Activated naive CD4-positive, alpha-beta T cell treated with anti-CD3 and anti-CD28 coated beads for 36 hours (primary cell): ENCODE measurements around the gene SLC13A4. TPM values are rescaled to one million over a fixed set of nuclear protein-coding genes. Genes with fewer than 3 reads are reported as not detected.

Source experiments
- CTCF ChIA-PET: fragments of 350-600 bp; sonication (Branson Sonifier 250); formaldehyde crosslinking; loops from one replicate; lab custom pipeline; 2021; ENCODE audit warnings: antibody characterized with exemption; lab: Charles Lee
- DNase-seq: peaks from one replicate; pipeline ENCODE4 v3.0.0-alpha.2; 2020
- H3K27ac Mint-ChIP-seq: one replicate; pipeline ENCODE4 v1.8.0; 2021; ENCODE audit warnings: mild to moderate bottlenecking, mixed read lengths
- H3K27me3 Mint-ChIP-seq: one replicate; pipeline ENCODE4 v1.8.0; 2021; ENCODE audit warnings: low read depth, mixed read lengths
- H3K36me3 Mint-ChIP-seq: one replicate; pipeline ENCODE4 v1.8.0; 2021; ENCODE audit warnings: low read depth, mixed read lengths
- H3K4me1 Mint-ChIP-seq: one replicate; pipeline ENCODE4 v1.8.0; 2021; ENCODE audit warnings: low read depth, mixed read lengths
- H3K4me3 Mint-ChIP-seq: one replicate; pipeline ENCODE4 v1.8.0; 2021; ENCODE audit warnings: mild to moderate bottlenecking, moderate library complexity, mixed read lengths
- H3K9me3 Mint-ChIP-seq: one replicate; pipeline ENCODE4 v1.8.0; 2021; ENCODE audit warnings: mixed read lengths
- intact Hi-C: fragments of 100-400 bp; cut with micrococcal nuclease; formaldehyde crosslinking; loops from one replicate; pipeline ENCODE4 v1.15.1; 2023
- total RNA-seq, 2 experiments: library from RNA; stranded (reverse); gene quantifications; one replicate each; pipeline ENCODE4 v1.2.3, GENCODE V29; 2021

The SLC13A4 gene
- total RNA-seq, 2 experiments from 2014 or later, result not detected

- Mint-ChIP-seq H3K27me3 (peaks cover 7% of the 10 kb centered on the region), H3K4me3 (no peak overlapping the region), H3K4me1 (no peaks in the 10 kb centered on the region), H3K27ac (no peak overlapping the region), H3K36me3 (no peaks in the 10 kb centered on the region), H3K9me3 (no peaks in the 10 kb centered on the region)
- intact Hi-C loops, result loop anchor here (5.0 kb wide), 1 partner anchor 432 kb away; no protein-coding TSS in a partner anchor
- DNase-seq, result no peak
- CTCF ChIA-PET, result interaction anchor here (1.6 kb wide), 1 partner anchor 9 kb away, joined by 4 read pairs; no protein-coding TSS in a partner anchor
Observed at GRCh38 chr7:135714534-135715009, 13.4 kb downstream of the SLC13A4 start.

GRCh38 chr7:135713836-135714470 lies 14.0 kb downstream of the SLC13A4 start:
- CTCF ChIA-PET, result interaction anchor here (1.5 to 1.6 kb wide), 2 partner anchors 9 to 38 kb away, joined by 4 to 5 read pairs; no protein-coding TSS in a partner anchor
- Mint-ChIP-seq H3K27me3 (peaks cover 7% of the 10 kb centered on the region), H3K36me3 (no peaks in the 10 kb centered on the region), H3K4me3 (no peak overlapping the region), H3K27ac (no peak overlapping the region), H3K9me3 (no peaks in the 10 kb centered on the region), H3K4me1 (no peaks in the 10 kb centered on the region)
- intact Hi-C loops, result loop anchor here (5.0 kb wide), 1 partner anchor 432 kb away; no protein-coding TSS in a partner anchor
- DNase-seq, result no peak

GRCh38 chr7:135712796-135713195 lies 15.2 kb downstream of the SLC13A4 start:
- Mint-ChIP-seq H3K9me3 (no peaks in the 10 kb centered on the region), H3K4me3 (no peak overlapping the region), H3K36me3 (no peaks in the 10 kb centered on the region), H3K27ac (no peak overlapping the region), H3K4me1 (no peaks in the 10 kb centered on the region), H3K27me3 (peaks cover under 1% of the 10 kb centered on the region)
- intact Hi-C loops, result loop anchor here (5.0 kb wide), 1 partner anchor 430 kb away; no protein-coding TSS in a partner anchor
- CTCF ChIA-PET, result interaction anchor here (0.7 to 2.6 kb wide), 3 partner anchors 12 to 150 kb away, joined by 3 to 10 read pairs (median 5); no protein-coding TSS in a partner anchor
- DNase-seq, result no peak

- intact Hi-C loops, result loop anchor here (5.0 kb wide), 1 partner anchor 430 kb away; no protein-coding TSS in a partner anchor
- H3K4me3 Mint-ChIP-seq, result no peak overlapping the region
- no peak for DNase-seq
- no peaks in the 10 kb centered on the region for H3K9me3 Mint-ChIP-seq
- no peaks in the 10 kb centered on the region for H3K4me1 Mint-ChIP-seq
- CTCF ChIA-PET, result interaction anchor here (0.5 to 2.6 kb wide), 7 partner anchors 10 to 193 kb away, joined by 3 to 10 read pairs (median 5); no protein-coding TSS in a partner anchor
- no peaks in the 10 kb centered on the region for H3K36me3 Mint-ChIP-seq
- no peaks in the 10 kb centered on the region for H3K27me3 Mint-ChIP-seq
- no peak overlapping the region for H3K27ac Mint-ChIP-seq
Observed at GRCh38 chr7:135712182-135712782, 15.7 kb downstream of the SLC13A4 start.

DNA sequence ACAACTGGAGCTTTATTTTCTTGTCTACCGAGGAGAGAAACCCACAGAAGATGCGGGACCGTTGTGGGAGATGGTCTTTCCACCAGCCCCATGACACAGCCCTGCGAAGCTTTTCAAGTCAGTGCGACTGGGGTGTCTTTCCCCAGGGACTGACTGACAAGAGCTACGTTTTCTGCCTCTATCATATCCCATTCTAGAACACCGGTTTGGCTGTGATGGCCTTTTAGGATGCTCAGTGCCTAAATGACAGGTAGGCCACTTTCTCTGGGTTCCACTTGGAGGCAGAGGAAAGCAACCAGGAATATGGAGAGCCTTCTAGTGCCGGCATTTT lies 16.9 kb downstream of the SLC13A4 start:
- Mint-ChIP-seq H3K36me3 (no peaks in the 10 kb centered on the region), H3K4me3 (no peak overlapping the region), H3K27me3 (no peaks in the 10 kb centered on the region), H3K9me3 (no peaks in the 10 kb centered on the region), H3K4me1 (no peaks in the 10 kb centered on the region), H3K27ac (no peak overlapping the region)
- no peak for DNase-seq
- intact Hi-C loops, result loop anchor here (2.0 to 5.0 kb wide), 2 partner anchors 48 to 429 kb away; partner anchors contain the start of gene STMP1
- CTCF ChIA-PET, result interaction anchor here (0.6 to 2.6 kb wide), 9 partner anchors 9 to 373 kb away, joined by 3 to 10 read pairs (median 5); no protein-coding TSS in a partner anchor

GRCh38 chr7:135710417-135711138 lies 17.4 kb downstream of the SLC13A4 start:
- H3K4me3 Mint-ChIP-seq, result no peak overlapping the region
- no peak for DNase-seq
- H3K4me1 Mint-ChIP-seq, result no peaks in the 10 kb centered on the region
- H3K9me3 Mint-ChIP-seq, result no peaks in the 10 kb centered on the region
- CTCF ChIA-PET, result interaction anchor here (0.6 to 2.6 kb wide), 11 partner anchors 9 to 374 kb away, joined by 3 to 10 read pairs (median 4); no protein-coding TSS in a partner anchor
- H3K27ac Mint-ChIP-seq, result no peak overlapping the region
- H3K36me3 Mint-ChIP-seq, result no peaks in the 10 kb centered on the region
- intact Hi-C loops, result loop anchor here (2.0 to 5.0 kb wide), 2 partner anchors 48 to 428 kb away; partner anchors contain the start of gene STMP1
- no peaks in the 10 kb centered on the region for H3K27me3 Mint-ChIP-seq

GRCh38 chr7:135709508-135709907 lies 18.5 kb downstream of the SLC13A4 start:
- no peak overlapping the region for H3K27ac Mint-ChIP-seq
- H3K4me3 Mint-ChIP-seq, result no peak overlapping the region
- no peak for DNase-seq
- H3K36me3 Mint-ChIP-seq, result no peaks in the 10 kb centered on the region
- no peaks in the 10 kb centered on the region for H3K9me3 Mint-ChIP-seq
- H3K4me1 Mint-ChIP-seq, result no peaks in the 10 kb centered on the region
- CTCF ChIA-PET, result interaction anchor here (1.1 to 1.5 kb wide), 2 partner anchors 37 to 173 kb away, joined by 3 to 5 read pairs; no protein-coding TSS in a partner anchor
- intact Hi-C loops, result no loop called here
- no peaks in the 10 kb centered on the region for H3K27me3 Mint-ChIP-seq

GRCh38 chr7:135708041-135708440 lies 19.9 kb downstream of the SLC13A4 start:
- no peaks in the 10 kb centered on the region for H3K9me3 Mint-ChIP-seq
- no peaks in the 10 kb centered on the region for H3K36me3 Mint-ChIP-seq
- CTCF ChIA-PET, result no interaction called here
- intact Hi-C loops, result no loop called here
- DNase-seq, result no peak
- H3K27me3 Mint-ChIP-seq, result no peaks in the 10 kb centered on the region
- no peak overlapping the region for H3K4me3 Mint-ChIP-seq
- H3K27ac Mint-ChIP-seq, result no peak overlapping the region
- H3K4me1 Mint-ChIP-seq, result no peaks in the 10 kb centered on the region

DNA sequence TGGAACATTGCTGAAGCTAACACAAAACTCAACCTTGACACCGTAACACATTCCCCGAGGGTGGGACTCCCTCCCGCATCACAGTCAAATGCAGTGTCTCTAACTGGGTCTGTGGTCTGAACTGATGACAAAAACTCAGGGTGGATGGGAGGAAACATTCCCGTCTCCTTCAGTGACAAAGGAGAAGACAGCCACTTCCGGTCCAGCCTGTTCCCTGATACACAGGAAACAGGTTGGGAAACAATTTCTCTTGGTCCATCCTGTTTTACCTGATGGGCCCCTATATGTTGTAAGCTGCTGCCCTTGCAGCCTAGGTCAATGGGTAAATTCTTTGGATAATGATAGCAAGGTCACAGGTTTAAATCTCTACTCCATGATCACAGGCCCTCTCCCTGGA lies 20.4 kb downstream of the SLC13A4 start:
- no peaks in the 10 kb centered on the region for H3K4me1 Mint-ChIP-seq
- no peak overlapping the region for H3K4me3 Mint-ChIP-seq
- CTCF ChIA-PET, result no interaction called here
- H3K36me3 Mint-ChIP-seq, result no peaks in the 10 kb centered on the region
- H3K27ac Mint-ChIP-seq, result no peak overlapping the region
- H3K9me3 Mint-ChIP-seq, result no peaks in the 10 kb centered on the region
- intact Hi-C loops, result no loop called here
- H3K27me3 Mint-ChIP-seq, result no peaks in the 10 kb centered on the region
- DNase-seq, result no peak

GRCh38 chr7:135706858-135707569 lies 21.0 kb downstream of the SLC13A4 start:
- Mint-ChIP-seq H3K27me3 (no peaks in the 10 kb centered on the region), H3K27ac (no peak overlapping the region), H3K4me3 (no peak overlapping the region), H3K4me1 (no peaks in the 10 kb centered on the region), H3K9me3 (no peaks in the 10 kb centered on the region), H3K36me3 (no peaks in the 10 kb centered on the region)
- intact Hi-C loops, result no loop called here
- CTCF ChIA-PET, result interaction anchor here (0.6 kb wide), 1 partner anchor 534 kb away, joined by 4 read pairs; no protein-coding TSS in a partner anchor
- no peak for DNase-seq

GRCh38 chr7:135706038-135706742 lies 21.8 kb downstream of the SLC13A4 start:
- Mint-ChIP-seq H3K36me3 (no peaks in the 10 kb centered on the region), H3K27me3 (no peaks in the 10 kb centered on the region), H3K27ac (no peak overlapping the region), H3K4me3 (no peak overlapping the region), H3K4me1 (no peaks in the 10 kb centered on the region), H3K9me3 (no peaks in the 10 kb centered on the region)
- intact Hi-C loops, result no loop called here
- DNase-seq, result no peak
- CTCF ChIA-PET, result interaction anchor here (0.6 to 1.6 kb wide), 4 partner anchors 9 to 533 kb away, joined by 3 to 4 read pairs (median 4); no protein-coding TSS in a partner anchor
